Measurements from ENCODE around the gene CEP76.

Gene CEP76, protein sequence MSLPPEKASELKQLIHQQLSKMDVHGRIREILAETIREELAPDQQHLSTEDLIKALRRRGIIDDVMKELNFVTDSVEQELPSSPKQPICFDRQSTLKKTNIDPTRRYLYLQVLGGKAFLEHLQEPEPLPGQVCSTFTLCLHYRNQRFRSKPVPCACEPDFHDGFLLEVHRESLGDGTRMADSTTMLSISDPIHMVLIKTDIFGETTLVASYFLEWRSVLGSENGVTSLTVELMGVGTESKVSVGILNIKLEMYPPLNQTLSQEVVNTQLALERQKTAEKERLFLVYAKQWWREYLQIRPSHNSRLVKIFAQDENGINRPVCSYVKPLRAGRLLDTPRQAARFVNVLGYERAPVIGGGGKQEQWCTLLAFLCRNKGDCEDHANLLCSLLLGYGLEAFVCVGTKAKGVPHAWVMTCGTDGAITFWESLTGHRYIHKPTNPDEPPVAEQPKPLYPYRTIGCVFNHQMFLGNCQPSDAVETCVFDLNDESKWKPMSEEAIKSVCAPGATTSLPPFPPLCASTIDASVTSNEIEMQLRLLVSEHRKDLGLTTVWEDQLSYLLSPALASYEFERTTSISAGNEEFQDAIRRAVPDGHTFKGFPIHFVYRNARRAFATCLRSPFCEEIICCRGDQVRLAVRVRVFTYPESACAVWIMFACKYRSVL

DNA sequence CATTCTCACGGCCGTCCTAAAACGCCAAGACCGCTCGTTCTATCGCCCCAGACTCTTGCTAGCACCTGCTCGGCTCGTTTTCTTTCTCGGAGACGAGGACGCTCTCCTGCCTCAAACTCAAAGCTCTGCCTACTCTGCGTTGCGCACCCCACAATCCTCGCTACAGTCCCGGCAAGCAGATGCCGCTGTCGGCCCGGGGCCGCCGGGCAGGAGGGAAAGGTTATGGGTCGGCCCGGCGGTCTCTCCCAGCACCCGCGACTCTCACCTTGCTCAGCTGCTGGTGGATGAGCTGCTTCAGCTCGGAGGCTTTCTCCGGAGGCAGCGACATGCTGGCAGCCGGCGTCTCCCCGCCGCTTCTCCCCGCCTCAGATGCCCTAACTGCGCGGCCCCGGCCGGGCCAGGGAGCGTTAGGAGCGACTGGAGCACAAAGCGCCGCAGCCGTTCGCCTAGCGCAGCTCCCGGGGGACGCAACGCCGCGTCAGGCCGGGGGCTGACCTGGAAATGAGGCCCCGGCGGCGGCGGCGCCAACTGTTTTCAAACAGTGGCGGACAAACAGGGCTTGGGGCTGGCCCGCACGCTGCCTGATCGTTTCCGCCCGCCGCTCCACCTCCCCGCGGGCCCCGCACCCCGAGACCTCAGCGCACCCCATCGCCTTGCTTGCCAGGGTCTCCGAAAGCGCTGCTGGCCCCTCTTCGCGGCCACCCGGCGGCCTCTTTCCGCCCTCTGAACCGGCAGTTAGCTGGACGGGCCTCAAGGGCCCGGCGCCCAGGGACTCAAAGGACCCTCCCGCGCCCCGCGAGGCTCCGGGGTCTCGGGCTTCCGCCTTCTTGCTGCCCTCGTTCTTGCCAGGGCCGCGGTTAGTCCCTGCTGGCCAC lies at the start of gene CEP76, which contains the start of gene PSMG2:
TSS of gene CEP76 (minus strand) at position 503 of the 875 bp plus-strand sequence. CDS start at position 328, 175 bp downstream.
TSS of gene PSMG2 (plus strand) at position 822 of the 875 bp plus-strand sequence. CDS start 66 bp downstream, outside the sequence.
- DNase-seq (ENCODE audit: low read depth): peak; percentile 63

DNA sequence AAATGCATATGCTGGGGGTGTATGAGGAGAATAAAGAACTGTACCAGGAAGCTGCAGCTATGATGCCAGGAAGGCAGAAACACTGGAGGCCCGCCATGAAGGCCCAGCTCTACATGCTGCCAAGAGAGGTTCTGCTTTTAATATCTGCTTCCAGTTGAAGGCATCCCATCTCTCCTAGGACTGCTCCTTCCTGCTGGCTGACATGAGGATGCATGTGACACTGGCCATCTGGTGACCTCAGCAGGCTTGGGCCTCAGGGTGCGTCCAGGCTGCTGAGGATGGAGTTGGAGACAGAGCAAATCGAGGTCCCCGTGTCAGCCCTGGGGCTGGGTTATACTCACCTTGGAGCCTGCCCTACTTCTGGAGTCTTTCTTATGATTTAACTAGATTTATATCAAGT lies 49.4 kb upstream of the CEP76 start:
- no peak for DNase-seq (ENCODE audit: low read depth)

DNA sequence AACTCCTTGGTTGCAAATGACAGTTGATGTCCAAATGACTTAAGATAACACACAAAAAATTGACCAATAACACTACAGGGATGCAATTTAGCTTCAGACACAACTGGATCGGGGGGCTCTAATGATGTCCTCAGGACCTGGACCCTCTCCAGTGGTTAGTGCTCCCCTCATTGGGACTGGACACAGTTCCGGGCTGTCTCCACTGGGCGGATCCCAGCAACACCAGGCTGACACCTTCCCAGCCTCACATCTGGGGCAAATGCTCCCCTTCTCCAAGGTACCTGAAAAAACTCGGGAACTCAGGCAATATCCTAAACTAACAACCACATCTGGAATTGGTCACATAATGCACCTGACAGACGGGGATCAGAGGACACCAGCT lies 49.0 kb upstream of the CEP76 start:
- DNase-seq (ENCODE audit: low read depth): no peak

DNA sequence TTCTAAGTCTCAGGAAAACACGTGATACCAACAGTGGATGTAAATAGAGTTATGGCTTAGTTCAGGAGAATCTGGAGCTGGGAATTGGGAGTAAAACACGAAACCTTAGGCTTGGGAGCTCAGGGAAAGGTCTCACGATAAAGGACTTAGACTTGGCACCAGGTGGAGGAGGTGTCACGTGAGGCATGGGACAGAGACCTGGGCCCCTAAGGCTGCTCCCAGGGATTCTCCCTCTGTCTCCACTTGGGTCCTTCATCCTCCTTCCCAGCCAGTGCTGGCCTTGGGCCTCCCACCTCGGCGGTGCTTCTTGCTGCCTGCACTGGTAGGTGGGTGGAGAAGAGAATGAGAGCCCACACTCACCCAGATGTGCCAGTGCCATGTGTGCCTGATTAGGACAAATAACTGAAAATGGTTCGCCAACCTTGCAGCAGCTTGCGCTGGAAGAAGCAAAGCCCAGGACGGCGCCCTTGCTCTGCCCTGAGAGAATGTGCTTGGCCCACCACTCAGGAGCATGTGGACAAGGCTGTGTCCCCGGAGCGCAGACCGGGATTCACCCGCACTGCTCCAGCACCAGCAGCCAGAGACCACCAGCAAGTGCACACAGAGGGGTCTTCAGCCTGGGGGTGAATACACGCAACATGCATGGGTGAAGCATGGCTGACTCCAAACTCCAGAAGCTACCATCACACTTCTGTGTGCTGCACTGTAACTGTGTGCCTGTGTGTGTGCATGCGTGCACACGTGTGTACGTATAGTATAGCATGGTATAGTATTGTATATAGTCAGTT lies 48.4 kb upstream of the CEP76 start:
- no peak for DNase-seq (ENCODE audit: low read depth)

DNA sequence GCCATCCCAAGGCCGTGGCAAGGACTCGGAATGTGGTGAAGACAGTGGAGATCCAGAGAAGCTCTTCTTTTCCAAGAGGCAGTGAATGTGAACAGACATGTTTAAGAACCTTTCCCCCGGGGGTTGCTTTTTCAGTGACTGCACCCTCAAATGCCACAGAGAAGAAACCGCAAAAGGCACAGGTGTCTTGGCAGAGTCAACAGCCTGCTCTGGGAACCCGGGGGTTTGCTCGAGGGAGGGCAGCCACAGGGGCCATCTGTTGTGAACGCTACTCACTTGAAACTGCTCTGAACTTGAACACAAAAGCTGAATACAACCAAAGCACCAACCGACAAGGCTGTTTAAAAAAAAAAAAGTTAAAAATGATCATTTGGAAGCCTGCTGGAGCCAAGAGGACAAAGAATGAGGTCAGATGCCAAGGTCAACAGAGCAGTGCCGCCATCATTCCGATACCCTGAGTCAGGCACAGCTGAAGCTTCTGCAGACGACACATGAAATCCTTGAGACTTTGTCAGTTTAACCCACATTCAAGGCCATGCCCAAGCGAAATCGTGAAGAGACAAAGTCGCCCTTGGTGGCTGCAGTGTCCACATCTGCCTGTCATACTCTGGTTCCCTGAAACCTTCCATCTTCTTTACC lies 47.7 kb upstream of the CEP76 start:
- no peak for DNase-seq (ENCODE audit: low read depth)

DNA sequence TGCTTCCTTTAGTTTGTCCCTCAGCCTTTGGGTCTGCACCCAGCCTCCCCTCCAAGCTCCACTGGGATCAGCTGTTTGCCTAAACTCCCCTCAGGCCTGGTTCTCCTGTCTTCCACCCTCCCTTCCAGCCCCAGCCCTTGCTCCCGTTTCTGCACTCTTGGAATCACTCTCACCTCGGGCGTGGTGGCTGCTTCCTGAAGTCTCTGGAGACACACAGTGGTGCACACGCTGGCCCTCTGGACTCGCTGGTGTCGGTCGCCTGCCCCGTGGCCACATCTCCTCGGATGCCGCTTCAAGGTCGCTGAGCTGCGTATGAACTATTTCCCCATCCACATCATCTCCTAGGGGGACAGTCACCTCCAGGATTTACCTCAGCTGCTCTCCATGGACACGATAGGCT lies 46.6 kb upstream of the CEP76 start:
- no peak for DNase-seq (ENCODE audit: low read depth)

DNA sequence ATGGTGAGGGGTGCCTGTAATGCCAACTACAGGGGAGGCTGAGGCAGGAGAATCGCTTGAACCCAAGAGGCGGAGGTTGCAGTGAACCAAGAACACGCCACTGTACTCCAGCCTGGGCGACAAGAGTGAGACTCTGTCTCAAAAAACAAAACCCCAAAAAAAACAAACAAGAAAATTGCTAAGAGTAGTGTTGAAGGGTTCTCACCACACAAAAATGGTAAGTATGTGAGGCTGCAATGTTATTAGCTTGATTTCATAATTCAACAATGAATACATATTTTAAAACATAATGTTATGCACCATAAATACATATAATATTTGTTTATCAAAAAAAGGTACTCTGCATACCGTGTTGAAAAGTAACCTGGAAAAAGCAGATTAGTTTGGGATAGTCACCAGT lies 46.1 kb upstream of the CEP76 start:
- DNase-seq (ENCODE audit: low read depth): no peak

DNA sequence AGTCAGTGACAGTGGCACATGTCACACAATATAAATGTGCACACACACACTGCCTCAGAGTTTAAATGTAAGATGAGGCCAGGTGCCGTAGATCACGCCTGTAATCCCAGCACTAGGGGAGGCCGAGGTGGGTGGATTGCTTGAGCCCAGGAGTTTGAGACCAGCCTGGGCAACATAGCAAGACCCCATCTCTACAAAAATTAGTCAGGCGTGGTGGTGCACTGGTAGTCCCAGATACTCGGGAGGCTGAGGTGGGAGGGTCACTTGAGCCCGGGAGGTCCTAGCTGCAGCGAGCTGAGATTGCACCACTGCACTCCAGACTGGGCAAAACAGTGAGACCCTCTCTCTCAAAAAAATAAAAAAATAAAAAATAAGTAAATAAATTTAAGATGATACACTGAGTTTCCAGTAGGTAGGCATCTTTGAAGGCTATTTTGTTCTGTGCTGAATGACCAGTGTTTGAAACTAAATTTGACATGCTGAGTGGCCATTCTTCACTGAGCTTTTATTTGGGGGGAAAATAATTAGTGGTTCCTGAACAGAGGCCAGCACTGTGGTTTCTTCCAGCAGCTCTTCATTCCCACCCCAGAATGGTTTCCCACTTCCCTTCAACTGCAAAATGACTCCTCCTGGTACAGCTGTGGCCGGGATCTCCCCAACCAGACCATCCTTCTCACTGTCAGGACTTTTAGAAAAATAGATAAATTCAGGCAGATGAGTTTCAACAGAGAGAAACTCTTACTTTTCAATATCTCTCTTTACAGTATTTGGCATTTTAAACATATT lies 45.2 kb upstream of the CEP76 start:
- DNase-seq (ENCODE audit: low read depth): no peak

DNA sequence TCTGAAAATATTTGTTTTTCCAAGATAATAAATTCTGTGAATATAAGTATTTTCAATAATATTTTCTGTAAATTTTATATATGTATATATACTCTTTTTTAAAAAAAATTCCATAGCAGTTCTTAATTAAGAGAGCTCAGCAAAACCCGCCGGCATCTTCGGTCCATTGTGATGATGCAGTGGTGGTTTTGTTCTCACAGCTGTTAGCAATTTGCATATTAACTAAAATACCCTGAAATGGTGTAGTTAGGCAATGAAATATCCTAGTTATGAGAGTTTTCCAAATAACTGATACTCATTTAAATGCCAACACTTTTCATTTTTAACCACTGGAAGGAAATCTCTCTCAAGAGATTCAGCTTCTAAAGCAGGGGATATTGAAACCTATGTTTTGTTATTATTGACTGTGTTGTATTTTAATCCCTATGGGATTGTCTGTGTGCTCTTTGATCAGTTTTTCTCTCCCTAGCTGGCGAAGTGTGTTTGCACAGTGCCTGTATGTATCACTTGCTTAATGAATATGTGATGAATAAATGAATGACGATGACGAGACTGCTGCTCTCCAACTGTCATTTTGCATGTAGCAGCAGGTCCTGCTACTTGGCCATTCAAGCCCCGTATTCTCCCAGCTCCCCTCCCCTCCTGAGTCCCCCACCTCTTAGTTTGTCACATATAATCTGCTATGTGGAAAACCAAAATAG lies 42.7 kb upstream of the CEP76 start:
- no peak for DNase-seq (ENCODE audit: low read depth)

DNA sequence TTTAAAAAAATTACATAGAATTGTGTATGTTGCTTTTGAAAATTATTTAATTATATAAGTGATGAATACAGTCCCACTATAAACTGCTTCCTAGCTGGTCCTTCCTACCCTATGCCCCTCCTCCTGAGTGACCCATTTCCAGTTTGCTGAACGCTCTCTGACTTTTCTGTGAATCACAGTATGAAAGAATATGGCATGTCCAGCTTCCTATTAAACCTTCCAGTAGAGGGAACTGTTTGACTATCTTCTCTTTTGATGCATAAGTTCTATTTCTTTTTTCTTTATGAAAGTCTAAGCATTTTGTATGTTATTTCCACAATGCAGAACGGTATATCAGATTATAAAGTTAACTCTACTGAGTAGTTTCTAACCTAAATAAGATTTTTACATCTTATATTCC lies 41.6 kb upstream of the CEP76 start:
- DNase-seq (ENCODE audit: low read depth): no peak

DNA sequence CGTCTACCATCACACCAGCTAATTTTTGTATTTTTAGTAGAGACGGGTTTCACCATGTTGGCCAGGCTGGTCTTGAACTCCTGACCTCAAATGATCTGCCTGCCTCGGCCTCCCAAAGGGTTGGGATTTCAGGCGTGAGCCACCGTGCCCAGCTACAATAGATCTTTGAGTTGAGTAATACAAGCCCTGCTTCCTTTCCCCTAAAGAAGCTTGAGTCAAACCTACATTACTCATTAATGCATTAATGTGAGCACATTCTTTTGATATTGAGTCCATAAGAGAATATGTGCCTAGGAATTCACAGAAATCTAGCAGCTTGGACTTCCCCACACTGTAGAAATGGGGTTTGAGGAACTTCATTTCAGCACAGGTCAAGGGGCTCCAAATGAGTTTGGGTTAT lies 39.9 kb upstream of the CEP76 start:
- DNase-seq (ENCODE audit: low read depth): no peak

DNA sequence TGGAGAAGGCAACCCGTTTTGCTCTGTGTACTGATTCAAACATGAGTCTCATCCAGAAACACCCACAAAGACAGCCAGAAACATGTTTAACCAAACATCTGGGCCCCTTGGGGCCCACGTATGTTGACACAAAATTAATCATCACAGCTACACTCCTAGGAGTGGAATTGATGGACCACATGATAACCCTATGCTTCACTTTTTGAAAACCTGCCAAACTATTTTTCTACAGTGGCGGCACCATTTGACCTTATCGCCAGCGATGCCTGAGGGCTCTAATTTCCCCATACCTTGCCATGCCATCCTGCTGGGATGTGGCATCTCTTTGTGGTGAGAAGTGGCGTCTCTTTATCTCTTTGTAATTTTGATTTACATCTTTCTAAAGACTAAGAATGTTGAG lies 38.8 kb upstream of the CEP76 start:
- DNase-seq (ENCODE audit: low read depth): no peak

DNA sequence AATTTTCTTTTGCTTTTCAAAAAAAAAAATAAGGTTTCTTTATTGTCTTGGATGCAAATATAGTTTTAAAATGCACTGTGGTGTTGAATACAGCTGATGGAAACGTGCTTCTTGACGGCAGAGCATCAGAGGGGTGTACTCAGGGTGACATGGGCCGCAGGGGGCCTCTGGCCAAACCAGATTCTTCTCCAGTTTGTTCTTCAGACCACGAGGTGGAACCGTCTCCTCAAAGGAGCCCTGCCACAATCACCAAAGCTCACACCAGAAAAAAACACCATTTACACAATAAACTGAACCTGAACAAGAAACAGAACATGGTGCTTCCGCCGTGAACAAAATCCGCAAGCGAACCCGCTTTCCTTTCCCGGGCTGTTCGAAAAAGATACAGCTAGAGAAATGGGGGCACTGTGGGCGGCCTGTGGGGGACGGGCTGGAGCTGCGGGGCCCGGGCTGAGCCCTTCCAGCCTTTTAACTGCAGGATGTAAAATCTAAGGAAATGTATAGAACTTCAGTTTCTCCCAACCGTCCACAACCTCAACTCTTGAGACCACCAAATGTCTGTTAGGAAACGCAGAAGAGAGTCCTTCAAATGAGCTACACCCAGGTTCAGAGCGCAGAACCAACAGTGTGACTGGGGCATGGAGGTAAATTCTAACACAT lies 34.9 kb upstream of the CEP76 start:
- no peak for DNase-seq (ENCODE audit: low read depth)

DNA sequence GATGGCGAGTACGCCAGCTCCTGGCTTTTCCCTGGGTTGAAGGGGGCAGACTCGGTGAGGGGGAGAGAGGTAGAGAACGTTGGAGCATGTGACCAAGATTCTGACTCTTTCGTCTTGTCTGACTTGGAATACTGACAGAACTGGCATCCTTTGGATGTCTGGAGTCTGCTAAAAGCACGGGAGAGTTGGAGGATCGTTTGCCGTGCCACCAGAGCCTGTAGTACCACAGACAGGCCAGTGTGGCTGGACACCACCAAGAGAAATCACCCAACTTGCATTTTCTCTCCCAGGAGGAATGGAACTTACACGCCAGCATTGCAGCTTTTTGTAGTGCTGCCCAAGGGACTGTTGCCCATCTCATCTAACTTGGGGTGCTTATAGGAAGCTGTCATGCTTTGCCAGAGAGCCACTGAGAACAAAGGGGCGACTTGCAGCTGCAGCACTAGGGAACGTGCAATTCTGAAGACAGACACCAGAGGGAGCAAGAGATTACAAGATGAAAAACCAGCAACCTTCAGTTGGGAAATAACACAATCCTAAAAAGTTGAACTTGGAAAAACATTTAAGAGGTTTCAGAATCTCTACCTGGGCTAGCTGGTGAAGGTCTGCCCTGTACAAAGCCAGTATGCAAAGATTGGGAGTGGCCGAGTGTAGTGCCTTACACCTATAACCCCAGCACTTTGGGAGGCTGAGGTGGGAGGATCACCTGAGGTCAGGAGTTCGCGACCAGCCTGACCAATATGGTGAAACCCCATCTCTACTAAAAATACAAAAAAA lies 24.4 kb upstream of the CEP76 start:
- DNase-seq (ENCODE audit: low read depth): peak; percentile 37

DNA sequence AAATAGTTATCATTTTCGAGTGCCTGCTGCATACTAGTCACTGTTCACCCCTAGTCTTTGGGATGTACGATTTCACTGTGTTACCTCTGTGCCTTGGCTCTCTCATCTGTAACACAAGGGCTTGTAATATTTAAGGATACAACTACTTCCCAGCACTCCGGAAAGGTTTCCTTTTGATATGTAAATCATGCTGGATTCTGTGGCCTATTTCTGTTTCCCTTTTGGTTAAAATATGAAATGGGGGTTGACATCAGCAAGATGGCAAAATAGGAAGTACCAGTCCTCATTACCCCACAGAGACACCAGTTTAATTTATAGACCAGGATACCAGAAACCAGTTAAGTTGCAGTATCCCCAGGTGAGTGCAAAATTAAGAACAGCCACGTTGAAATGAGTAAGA lies 23.8 kb upstream of the CEP76 start:
- no peak for DNase-seq (ENCODE audit: low read depth)

DNA sequence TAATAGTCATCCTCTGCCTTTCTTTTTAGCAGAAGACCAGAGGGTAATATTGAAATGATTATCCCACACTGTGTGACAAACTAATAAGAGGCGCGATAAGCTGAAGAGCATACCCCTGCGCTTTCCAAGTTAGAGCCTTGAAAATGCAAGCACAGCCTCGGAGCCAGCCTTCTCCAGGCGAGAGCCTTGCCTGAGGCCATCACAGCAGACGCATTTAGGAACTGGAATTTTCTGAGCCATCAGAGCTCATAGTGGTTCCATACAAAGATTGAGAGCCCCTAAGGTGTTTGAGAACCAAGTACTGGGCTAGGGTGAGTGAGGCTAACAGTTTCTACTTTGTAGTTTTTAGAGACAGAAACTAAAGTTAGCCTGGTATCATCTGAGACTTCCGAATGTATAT lies 20.2 kb upstream of the CEP76 start:
- no peak for DNase-seq (ENCODE audit: low read depth)

DNA sequence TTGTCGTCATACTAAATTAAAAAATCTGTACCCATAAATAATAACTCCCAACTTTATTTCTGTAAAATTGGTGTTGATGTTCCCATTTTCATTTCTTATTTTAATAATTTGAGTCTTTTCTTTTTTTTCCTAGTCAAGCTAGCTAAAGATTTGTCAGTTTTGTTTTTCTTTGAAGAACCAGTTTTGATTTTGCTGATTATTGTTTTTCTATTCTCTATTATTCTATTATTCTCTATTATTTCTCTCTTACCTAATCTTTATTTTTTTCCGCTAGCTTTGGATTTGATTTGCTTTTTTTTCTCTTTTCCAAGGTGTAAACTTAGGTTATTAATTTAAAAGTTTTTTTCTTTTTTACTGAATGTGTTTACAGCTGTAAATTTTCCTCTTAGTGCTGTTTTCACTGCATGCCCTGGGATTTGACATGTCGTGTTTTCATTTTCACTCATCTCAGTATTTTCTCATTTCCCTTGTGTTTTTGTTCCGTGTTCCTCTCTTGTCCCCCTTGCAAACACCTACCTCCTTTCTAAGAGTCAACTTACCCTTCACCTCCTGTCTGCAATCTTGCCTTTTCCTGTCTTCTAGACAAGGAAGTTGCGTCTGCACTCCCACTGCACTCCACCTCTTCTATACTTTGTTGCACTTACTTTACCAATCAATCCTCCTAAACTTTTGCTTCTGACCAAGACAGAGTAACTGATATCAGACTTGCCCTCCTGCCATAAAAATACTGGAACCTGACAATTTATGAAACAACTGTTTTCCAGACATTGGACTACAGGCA lies 19.2 kb upstream of the CEP76 start:
- no peak for DNase-seq (ENCODE audit: low read depth)

DNA sequence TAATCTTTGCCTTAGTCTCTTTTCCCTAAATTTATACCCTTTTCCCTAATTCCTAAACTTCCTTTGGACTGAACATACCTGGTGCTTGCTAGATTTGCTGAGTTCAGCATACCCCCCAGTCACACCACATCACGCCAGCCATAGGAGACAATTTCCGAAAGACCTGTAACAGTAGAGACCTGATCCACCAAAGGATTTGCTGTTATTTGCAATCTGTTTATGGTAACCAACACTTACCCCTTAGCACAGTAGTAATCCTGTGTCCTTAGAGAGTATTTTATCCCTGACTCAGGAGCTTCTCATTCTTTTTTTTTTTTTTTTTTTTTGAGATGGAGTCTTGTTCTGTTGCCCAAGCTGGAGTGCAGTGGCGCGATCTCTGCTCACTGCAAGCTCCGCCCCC lies 8.9 kb upstream of the CEP76 start:
- no peak for DNase-seq (ENCODE audit: low read depth)
